Body of pancreas (tissue), 4 donors: ENCODE measurements around the gene RFX7. TPM values are rescaled to one million over a fixed set of nuclear protein-coding genes. Genes with fewer than 3 reads are reported as not detected.
"Not testable (repeated sequence)": the region's sequence is repeated elsewhere in the genome, so short reads cannot be mapped to it uniquely, and the experiment has no call there.

Source experiments
- ATAC-seq: fragments of 150-250 bp; one replicate; pipeline ENCODE4 v1.9.1; 2016
- DNase-seq, 4 donors: peaks; one replicate each; pipeline ENCODE4 v3.0.0-alpha.2; 2019
- H3K27ac ChIP-seq, 4 donors: fragments of 200-600 bp; sonication (generic); 1 replicate in 3 of 4; 2 replicates in 1 of 4; pipeline versions ENCODE4 v1.5.1 to v1.6.1; 2016 to 2019; ENCODE audit warnings: mild to moderate bottlenecking in 1 of 4, mixed read lengths in 1 of 4, moderate library complexity in 1 of 4
- H3K27me3 ChIP-seq, 2 donors: fragments of 200-600 bp; sonication (generic); one replicate each; pipeline ENCODE4 v1.6.0; 2016; ENCODE audit warnings: mild to moderate bottlenecking in 1 of 2
- H3K36me3 ChIP-seq, 2 donors: fragments of 200-600 bp; sonication (generic); replicated peaks in 1 of 2; 2 replicates each; pipeline ENCODE4 v1.5.1; 2016; ENCODE audit warnings: low read depth in 2 of 2; ENCODE audit not compliant: insufficient read depth in 1 of 2
- H3K4me1 ChIP-seq: fragments of 200-600 bp; sonication (generic); one replicate; pipeline ENCODE4 v1.6.0; 2016
- H3K4me3 ChIP-seq, 2 donors: fragments of 200-600 bp; sonication (generic); 1 replicate in 1 of 2; 2 replicates in 1 of 2; pipeline ENCODE4 v1.5.1; 2016 to 2019
- H3K9me3 ChIP-seq, 3 donors: fragments of 200-600 bp; sonication (generic); 1 replicate in 2 of 3; 2 replicates in 1 of 3; pipeline ENCODE4 v1.5.1; 2016
- CTCF ChIP-seq, 7 experiments: fragments of 450-650 bp in 4 of 7; fragments of 200-600 bp in 3 of 7; sonication (generic) in 3 of 7; IDR thresholded peaks; one replicate each; pipeline ENCODE4 v1.5.1; 2016 to 2019; ENCODE audit warnings: antibody characterized with exemption in 7 of 7
- POLR2A ChIP-seq, 3 donors: fragments of 450-650 bp; IDR thresholded peaks; one replicate each; pipeline ENCODE4 v1.6.1; 2016; ENCODE audit warnings: antibody characterized with exemption in 3 of 3, mild to moderate bottlenecking in 2 of 3
- WGBS, 2 donors: methylation state at CpG; one replicate each; pipeline ENCODE4 v1.1.5; 2017; 5-methylcytosine and 5-hydroxymethylcytosine counted together
- intact Hi-C: fragments of 100-400 bp; cut with DNase I; formaldehyde crosslinking; loops from one replicate; pipeline ENCODE4 v1.15.1; 2023
- total RNA-seq, 2 donors: library from RNA; depleted of rRNA; stranded (reverse); fragments of >200 nt; gene quantifications; one replicate each; pipeline ENCODE4 v1.1.0, GENCODE V29; 2016

Gene RFX7
- total RNA-seq, 2 donors from 2014 or later, result 2.6 to 5.4 TPM

DNA sequence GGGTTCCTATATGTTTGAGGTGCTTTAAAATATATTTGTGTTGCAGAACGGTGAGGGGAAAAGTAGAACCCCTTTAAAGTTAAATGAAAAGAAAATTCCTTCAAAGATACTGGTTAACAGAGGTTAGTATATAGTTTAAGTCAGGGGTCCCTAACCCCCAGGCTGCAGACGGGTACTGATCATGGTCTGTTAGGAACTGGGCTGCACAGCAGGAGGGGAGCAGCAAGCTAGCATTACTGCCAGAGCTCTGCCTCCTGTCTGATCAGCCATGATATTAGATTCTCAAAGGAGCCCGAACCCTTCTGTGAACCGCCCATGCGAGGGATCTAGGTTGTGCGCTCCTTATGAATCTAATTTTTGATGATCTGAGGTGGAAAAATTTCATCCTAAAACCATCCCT is 37.5 kb upstream of the RFX7 start:
- 72 to 85% methylated on average over 6 of the region's 6 CpGs for WGBS, 2 donors
- no peaks in the 10 kb centered on the region for H3K27me3 ChIP-seq
- no peak overlapping the region for H3K4me3 ChIP-seq
- DNase-seq (no peak), ATAC-seq (no peak)
- no peak overlapping the region for H3K27ac ChIP-seq
- no peaks in the 10 kb centered on the region for H3K4me1 ChIP-seq
- TF ChIP-seq POLR2A (IDR thresholded peaks at IDR 0.05), result no peak
- H3K9me3 ChIP-seq, result no peaks in the 10 kb centered on the region
- no peaks in the 10 kb centered on the region for H3K36me3 ChIP-seq
- intact Hi-C loops, result no loop called here

DNA sequence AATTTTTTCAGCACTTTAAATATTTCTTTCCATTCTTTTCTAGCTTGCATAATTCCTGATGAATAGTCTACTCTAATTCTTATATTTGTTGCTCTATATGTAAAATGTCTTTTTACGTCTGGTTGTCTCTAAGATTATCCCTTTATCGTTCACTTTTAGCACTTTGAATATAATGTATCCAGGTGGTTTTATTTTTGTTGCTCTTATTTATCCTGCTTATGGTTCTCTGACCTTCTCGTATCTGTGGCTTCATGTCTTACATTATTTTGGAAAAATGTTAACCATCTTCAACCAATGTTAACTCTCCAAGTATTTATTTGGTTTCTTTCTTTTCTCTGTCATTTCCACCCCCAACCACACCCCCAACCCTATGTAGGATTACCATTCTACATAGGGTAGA is 30.0 kb upstream of the RFX7 start:
- WGBS, 2 donors, result 81 to 94% methylated on average over 3 of the region's 3 CpGs
- intact Hi-C loops, result no loop called here
- H3K27me3 ChIP-seq, result no peaks in the 10 kb centered on the region
- H3K4me3 ChIP-seq, result no peak overlapping the region
- H3K27ac ChIP-seq, result no peak overlapping the region
- H3K9me3 ChIP-seq, result no peaks in the 10 kb centered on the region
- H3K4me1 ChIP-seq, result no peaks in the 10 kb centered on the region
- TF ChIP-seq CTCF (IDR thresholded peaks at IDR 0.05) (no peak), POLR2A (IDR thresholded peaks at IDR 0.05) (no peak)
- DNase-seq, result no peak
- no peak for ATAC-seq
- no peaks in the 10 kb centered on the region for H3K36me3 ChIP-seq

- Histone ChIP-seq H3K9me3 (no peaks in the 10 kb centered on the region), H3K27ac (no peak overlapping the region), H3K4me1 (no peaks in the 10 kb centered on the region), H3K4me3 (no peak overlapping the region), H3K36me3 (no peaks in the 10 kb centered on the region), H3K27me3 (no peaks in the 10 kb centered on the region)
- intact Hi-C loops, result no loop called here
- WGBS, 2 donors, result 50 to 62% methylated on average over 1 of the region's 1 CpG
- DNase-seq (no peak), ATAC-seq (no peak)
- TF ChIP-seq POLR2A (IDR thresholded peaks at IDR 0.05) (no peak), CTCF (IDR thresholded peaks at IDR 0.05) (no peak)
These were observed 28.8 kb upstream of the RFX7 start for GRCh38 chr15:56272454-56272853.

DNA sequence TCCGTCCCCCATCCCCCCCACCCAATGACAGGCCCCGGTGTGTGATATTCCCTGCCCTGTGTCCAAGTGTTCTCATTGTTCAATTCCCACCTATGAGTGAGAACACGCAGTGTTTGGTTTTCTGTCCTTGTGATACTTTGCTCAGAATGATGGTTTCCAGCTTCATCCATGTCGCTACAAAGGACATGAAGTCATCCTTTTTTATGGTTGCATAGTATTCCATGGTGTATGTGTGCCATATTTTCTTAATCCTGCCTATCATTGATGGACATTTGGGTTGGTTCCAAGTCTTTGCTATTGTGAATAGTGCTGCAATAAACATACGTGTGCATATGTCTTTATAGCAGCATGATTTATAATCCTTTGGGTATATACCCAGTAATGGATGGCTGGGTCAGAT is 22.8 kb upstream of the RFX7 start:
- H3K27me3 ChIP-seq, H3K9me3 ChIP-seq, intact Hi-C loops, H3K27ac ChIP-seq, ATAC-seq, H3K36me3 ChIP-seq, H3K4me1 ChIP-seq, DNase-seq, H3K4me3 ChIP-seq: not testable (repeated sequence)
- WGBS, 2 donors, result 81 to 90% methylated on average over 5 of the region's 5 CpGs

DNA sequence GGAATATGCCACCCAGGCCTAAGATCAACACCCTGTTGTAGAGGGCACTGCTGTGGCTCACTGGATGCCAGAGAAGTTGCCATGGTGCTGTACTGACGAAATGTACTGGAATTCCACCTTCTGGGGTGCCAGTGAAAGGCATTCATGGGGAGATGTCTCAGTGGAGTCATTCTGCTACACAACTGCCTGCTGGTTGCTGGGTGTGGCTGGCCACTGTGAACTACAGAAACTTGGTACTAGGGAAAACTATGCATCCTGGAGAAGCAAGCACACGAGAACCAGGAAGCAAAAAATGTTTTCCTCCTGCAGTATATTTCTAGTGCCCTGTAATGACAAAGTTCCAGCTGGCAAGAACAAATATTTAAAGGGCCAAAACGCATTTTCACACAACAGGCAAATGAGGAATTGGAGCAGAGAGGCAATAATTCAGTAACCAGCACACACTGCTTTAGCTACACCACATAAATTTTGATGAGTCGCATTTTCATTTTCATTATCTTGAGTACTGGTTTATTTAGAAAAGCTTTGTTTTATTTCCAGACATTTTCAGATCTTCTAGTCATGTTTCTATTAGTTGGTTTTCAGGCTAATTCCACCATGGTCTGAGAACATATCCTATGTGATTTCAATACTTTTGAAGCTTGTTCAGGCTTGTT is 18.3 kb upstream of the RFX7 start:
- 25 to 31% methylated on average over 4 of the region's 4 CpGs for WGBS, 2 donors
- peak in 3 of 4 donors; percentile 6 to 20 (median 16) for DNase-seq
- no peaks in the 10 kb centered on the region for H3K27me3 ChIP-seq
- H3K4me3 ChIP-seq, result no peak overlapping the region
- TF ChIP-seq CTCF (IDR thresholded peaks at IDR 0.05) (no peak), POLR2A (IDR thresholded peaks at IDR 0.05) (no peak)
- H3K27ac ChIP-seq, result no peak overlapping the region
- intact Hi-C loops, result no loop called here
- peak; percentile 38 for ATAC-seq
- H3K9me3 ChIP-seq, result peaks cover 0 to 4% (median 0%) of the 10 kb centered on the region in 3 donors
- no peaks in the 10 kb centered on the region for H3K36me3 ChIP-seq
- H3K4me1 ChIP-seq, result no peaks in the 10 kb centered on the region

- intact Hi-C loops, H3K27ac ChIP-seq, H3K4me1 ChIP-seq, H3K27me3 ChIP-seq, H3K4me3 ChIP-seq, ATAC-seq, H3K36me3 ChIP-seq, DNase-seq, H3K9me3 ChIP-seq: not testable (repeated sequence)
- WGBS, 2 donors, result 87 to 93% methylated on average over 1 of the region's 1 CpG
These were observed 13.6 kb upstream of the RFX7 start for GRCh38 chr15:56257306-56257705.
